Activated CD8-positive, alpha-beta T cell treated with anti-CD3 and anti-CD28 coated beads, Interleukin-2, amount 10 ng/mL, durations not matched to agents 7 days and 5 days (primary cell): ENCODE data around the gene KLHL33. TPM values are rescaled to one million over a fixed set of nuclear protein-coding genes. Genes with fewer than 3 reads are reported as not detected.

Source experiments
- total RNA-seq, 2 experiments: library from RNA; stranded (reverse); gene quantifications; one replicate each; pipeline ENCODE4 v1.2.3, GENCODE V29; 2021

Gene KLHL33
- total RNA-seq, 2 experiments from 2014 or later: 2.4 to 2.7 TPM

Other genes with a start within 250 kb of the KLHL33 start
- gene OR11G2, start 245.3 kb downstream of the KLHL33 start, total RNA-seq: not detected
- not detected for gene OR11H6, start 212.5 kb downstream of the KLHL33 start, total RNA-seq
- not detected for gene OR11H7, start 207.2 kb downstream of the KLHL33 start, total RNA-seq
- not detected for gene OR11H4, start 196.9 kb downstream of the KLHL33 start, total RNA-seq
- 10 to 100 TPM; 21.8 to 22.0 TPM for gene TTC5, start 130.2 kb downstream of the KLHL33 start, total RNA-seq
- 10 to 100 TPM; 35.3 to 38.3 TPM for gene CCNB1IP1, start 102.9 kb downstream of the KLHL33 start, total RNA-seq
- gene PARP2, start 92.5 kb downstream of the KLHL33 start, total RNA-seq: 10 to 100 TPM; 29.7 to 32.3 TPM
- gene TEP1, start 22.7 kb downstream of the KLHL33 start, total RNA-seq: 10 to 100 TPM; 34.6 to 48.7 TPM
- gene OSGEP, start 18.6 kb upstream of the KLHL33 start, total RNA-seq: 10 to 100 TPM; 51.8 to 56.6 TPM
- gene APEX1, start 19.1 kb upstream of the KLHL33 start, total RNA-seq: 100 to 1,000 TPM; 135 to 142 TPM
- 10 to 100 TPM; 31.3 to 31.6 TPM for gene PIP4P1, start 25.3 kb upstream of the KLHL33 start, total RNA-seq
- gene PNP, start 33.2 kb upstream of the KLHL33 start, total RNA-seq: 100 to 1,000 TPM; 211 to 216 TPM
- under 1 TPM; 0.29 to 0.40 TPM for gene RNASE10, start 69.4 kb upstream of the KLHL33 start, total RNA-seq
- not detected for gene RNASE9, start 124.9 kb upstream of the KLHL33 start, total RNA-seq
- gene RNASE11, start 151.8 kb upstream of the KLHL33 start, total RNA-seq: not detected
- not detected for gene RNASE12, start 155.2 kb upstream of the KLHL33 start, total RNA-seq
- not detected for gene OR6S1, start 205.5 kb upstream of the KLHL33 start, total RNA-seq
- gene RNASE4, start 248.4 kb upstream of the KLHL33 start, total RNA-seq: 1 to 10 TPM in 1 of 2 experiments, under 1 TPM in 1; 0.63 to 1.6 TPM